ENCODE results near the gene EXO1.

The EXO1 gene

DNA sequence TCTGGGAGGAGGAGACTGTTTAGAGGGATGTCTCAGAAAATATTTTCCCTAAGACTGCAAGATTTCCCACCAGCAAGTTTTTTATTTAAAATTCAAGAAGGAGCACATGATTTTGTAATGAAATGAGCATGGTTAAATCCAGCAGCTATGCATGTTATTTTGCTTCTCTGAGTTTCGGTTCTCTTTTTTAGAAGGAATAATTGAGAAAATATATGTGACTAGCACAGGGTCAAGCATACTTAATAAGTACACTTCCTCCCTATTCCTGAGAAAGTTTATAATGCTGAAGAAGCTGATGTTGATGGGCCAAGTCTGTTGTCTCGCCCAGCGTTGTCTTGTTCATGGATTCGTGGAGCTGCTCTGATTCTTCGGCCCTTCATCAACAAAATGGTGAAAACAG is 51.2 kb downstream of the EXO1 start:
- DNase-seq, result no peak

DNA sequence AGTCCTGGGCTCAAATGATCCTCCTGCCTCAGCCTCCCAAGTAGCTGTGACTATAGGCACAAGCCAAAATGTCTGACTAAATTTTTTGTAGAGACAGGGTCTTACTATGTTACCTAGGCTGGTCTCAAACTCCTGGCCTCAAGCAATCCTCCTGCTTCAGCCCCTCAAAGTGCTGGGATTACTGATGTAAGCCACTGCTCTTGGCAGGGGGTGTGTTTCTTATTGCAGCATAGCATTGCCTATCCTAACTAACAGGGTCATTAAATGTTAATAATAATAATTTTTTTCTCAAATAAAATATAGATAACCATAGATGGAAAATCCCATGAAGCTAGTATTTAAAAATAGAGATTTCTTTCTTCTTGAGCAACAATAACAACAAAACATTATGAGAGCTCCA is 52.4 kb downstream of the EXO1 start:
- no peak for DNase-seq

DNA sequence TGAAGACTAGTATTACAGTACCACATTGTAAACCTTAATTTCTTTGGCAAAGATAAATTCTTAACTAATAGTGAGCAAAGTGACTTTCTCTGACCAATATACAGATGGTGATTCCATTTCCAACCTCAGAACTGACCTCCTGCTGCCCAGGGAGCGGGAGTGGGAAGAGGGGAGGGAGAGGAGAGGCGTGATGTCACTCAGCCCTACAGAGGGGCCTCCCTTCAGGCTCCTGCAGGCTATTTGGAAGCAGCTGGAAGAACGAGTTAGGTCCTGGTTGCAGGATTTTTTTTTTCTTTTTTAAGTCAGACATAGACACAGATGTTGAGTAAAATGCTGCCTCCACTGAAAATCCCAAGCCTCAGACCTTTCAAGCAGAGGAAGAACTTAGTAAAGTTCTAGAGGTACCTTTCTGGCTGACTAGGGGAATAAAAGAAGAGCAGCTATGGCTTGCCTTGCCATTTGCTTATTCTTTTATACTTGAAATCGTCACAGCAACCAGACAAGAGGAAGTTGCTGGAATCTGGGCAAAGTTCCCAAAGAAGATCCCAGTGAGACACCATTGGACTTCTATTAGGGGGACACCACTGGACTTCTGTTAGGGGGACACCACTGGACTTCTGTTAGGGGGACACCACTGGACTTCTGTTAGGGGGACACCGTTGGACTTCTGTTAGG is 54.5 kb downstream of the EXO1 start:
- no peak for DNase-seq

DNA sequence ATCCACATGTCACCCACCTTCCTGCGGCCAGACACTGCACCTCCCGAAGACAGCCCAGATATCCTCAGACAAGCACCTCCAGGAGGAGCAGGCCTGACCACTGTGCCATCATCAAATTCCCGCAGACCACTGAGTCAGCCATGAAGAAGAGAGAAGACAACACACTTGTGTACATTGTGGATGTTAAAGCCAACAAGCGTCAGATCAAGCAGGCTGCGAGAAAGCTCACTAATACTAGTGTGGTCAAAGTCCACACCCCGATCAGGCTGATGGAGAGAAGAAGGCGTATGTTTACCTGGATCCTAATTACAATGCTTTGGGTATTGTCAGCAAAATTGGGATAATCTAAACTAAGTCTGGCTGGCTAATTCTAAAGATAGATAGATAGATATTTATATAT is 68.2 kb downstream of the EXO1 start:
- no peak for DNase-seq

DNA sequence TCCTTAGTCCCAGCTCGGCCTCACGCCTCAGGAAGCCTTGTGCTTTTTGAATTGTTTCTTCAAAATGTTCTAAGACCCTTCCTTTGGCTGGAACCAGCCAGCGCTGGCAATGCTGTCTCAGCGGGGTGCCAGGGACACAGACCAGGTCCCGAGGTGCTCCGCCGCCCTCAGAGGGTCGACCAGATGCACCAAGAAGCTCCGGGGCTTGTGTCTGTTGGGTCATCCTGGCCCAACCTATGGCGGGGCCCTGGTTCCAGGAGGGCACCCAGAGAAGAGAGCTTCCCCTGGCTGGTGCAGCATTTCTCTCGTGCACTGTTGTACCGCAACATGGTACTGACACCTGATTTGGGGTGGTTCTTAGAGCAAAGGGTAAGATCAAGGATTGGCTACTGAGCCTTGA is 69.5 kb downstream of the EXO1 start:
- no peak for DNase-seq

DNA sequence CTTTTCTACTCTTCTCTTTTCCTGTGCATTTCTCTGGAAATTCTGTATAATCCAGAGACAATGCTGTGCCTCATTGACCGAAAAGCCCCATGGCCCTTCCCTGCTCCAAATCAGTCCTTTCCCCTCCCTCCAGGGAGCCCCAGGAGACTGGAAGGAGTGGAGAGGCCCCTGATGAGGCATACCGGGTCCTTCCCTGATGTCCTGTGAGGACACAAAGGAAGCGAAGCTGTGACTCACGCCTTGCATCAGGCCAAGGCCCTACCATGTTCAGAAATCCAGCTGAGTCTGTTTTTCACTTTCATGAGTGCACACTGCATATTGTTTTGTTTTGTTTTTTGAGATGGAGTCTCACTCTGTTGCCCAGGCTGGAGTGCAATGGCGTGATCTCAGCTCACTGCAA is 70.9 kb downstream of the EXO1 start:
- no peak for DNase-seq

DNA sequence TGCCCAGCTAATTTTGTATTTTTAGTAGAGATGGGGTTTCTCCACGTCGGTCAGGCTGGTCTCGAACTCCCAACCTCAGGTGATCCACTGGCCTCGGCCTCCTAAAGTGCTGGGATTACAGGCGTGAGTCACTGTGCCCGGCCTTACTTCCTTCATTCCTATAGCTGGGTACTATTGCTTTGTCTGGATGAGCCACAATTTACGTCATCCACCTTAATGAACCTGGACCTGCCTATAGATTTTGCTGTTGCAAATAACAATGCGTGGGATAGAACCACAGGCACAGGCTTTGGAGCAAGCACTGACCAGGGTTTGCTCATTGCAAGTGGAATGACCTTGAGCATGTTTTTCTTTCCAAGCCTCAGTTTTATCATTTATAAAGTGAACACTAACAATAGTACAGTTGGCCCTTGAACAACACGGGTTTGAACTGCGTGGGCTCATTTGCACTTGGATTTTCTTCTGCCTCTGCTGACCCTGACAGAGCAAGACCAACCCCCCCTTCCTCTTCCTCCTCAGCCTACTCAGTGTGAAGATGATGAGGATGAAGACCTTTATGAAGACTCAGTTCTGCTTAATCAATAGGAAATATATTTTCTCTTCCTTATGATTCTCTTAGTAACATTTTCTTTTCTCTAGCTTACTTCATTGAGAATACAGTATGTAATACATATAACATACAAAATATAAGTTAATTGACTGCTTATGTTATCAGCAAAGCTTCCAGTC is 76.2 kb downstream of the EXO1 start:
- DNase-seq, result no peak

DNA sequence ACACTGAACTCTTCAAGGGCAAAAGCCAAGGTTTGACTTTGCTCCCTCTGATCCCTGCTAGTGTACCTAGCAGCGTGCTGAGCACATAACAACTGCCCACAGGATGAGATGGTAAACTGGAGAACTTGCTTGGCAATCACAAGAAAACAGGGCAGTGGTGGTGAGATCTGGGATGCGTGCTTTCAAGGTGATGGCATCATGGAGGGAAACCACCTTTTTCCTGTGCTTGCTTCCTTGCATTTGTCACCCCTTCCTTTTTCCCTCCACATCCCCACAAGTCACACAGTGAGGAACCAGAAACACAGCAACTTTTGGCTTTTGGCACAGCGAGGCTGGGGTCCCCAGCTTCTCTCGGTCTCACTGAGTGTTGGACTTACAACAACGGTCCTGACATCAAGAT is 78.1 kb downstream of the EXO1 start:
- DNase-seq, result no peak

DNA sequence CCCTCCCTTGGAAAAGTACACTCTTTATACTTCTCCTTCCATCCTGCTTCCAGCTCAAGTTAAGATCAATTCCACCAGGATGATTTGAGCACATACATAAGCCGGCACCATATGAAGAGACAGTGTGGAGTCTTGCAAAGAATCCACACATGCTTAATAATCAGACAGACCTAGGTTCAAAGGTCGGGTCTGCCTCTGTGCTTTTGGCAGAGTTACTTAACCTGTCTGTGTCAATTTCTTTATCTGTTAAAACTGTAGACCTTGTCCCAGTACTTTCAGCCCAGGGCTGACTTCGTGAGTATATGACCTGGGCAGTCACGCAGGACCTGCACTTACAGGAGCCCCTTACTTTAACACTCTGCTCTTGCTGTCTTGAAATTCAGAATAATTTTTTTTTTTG is 79.3 kb downstream of the EXO1 start:
- DNase-seq, result no peak

DNA sequence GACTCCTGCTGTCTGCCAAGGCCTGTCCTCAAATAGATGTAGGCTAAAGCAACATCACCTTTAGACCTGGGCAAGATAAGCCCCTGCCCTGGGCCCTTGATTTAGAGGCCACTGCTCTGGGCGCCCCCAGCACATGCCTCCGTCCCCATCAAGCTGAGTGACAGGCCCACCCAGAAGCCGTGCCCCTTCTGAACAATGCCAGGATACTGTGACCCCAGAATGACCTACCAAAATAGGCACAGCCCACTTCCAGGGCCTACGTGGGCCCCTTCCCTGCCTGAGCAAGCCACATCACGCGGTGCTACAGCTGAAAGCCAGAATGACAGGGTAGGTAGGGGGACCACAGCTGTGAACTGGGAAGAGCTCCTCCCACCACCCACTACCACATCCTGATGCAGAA is 84.8 kb downstream of the EXO1 start:
- no peak for DNase-seq

DNA sequence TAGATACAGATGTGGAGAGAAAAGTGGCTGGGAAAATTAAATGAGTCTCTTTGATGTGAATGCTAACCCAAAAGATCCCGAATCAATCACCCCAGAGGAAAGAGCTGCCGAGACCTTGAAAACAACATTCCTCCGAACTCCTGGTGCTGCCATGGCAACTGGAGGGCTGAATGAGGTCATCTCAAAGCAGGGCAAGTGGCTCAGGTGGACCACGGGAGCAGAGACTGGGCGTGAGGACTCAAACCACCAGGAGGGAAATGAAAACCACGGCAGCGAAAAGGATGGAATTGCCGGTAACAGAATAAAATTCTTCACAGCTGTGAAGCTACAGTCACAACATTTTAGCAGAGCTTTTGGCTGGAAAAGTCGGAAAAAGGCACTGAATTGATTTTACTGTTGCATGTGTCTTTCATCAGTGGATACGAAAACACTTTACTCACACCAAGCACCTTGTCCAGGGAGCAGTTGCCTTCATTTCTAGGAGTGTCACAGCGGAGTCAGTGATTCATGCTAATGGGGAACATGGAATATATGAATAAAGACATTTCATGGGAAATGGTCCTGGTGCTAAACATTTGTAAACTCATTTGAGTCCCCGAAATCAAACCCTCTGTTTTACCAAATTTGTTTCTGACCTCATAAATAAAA is 86.3 kb downstream of the EXO1 start:
- DNase-seq, result no peak

DNA sequence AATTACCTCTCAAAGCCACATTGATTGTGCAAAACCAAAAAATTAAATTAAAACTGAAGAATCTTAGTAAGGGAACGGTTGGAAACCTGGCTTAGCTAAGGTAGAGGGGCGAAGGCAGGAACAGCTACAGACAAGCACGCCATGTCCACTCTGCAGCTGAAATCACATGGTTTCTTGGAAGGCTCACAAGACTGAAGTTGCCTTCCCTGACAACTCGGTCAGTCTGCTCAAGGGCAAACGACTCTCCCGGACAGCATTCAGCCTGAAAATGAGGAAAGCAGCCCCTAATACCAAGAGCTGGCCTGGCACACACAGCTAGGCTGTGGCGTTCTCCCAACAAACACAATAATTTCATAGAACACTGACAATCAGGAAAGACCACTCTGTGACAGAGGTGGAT is 86.9 kb downstream of the EXO1 start:
- no peak for DNase-seq
